LHCN-M2 (cell line): ENCODE measurements around the gene ZNF567. TPM values are rescaled to one million over a fixed set of nuclear protein-coding genes. Genes with fewer than 3 reads are reported as not detected.
A peak's percentile ranks its signal among the peaks of the same experiment; 100 is the strongest.
"Not testable (repeated sequence)": the region's sequence is repeated elsewhere in the genome, so short reads cannot be mapped to it uniquely, and the experiment has no call there.

Source experiments
- DNase-seq: peaks from one replicate; pipeline ENCODE4 v3.0.0-alpha.2; 2012; ENCODE audit warnings: low read depth
- polyA plus RNA-seq: library from polyadenylated mRNA; unstranded; fragments of >200 nt; gene quantifications from one replicate; pipeline ENCODE4 v1.2.1, GENCODE V29; 2012; ENCODE audit warnings: missing spikeins
- total RNA-seq: library from RNA; depleted of rRNA; stranded (reverse); fragments of >200 nt; gene quantifications from 2 replicates; pipeline ENCODE4 v1.2.3, GENCODE V29; 2014; rRNA removed

ZNF567 gene
- total RNA-seq = 5.1 TPM in 2 replicates
- polyA plus RNA-seq = 3.4 TPM

- peak; percentile 94 for DNase-seq
Observed at GRCh38 chr19:36687214-36688056, at the start of gene ZNF567. Gene ZNF567, plus strand, starts transcription at chr19:36687612. Its CDS starts 7,256 bp downstream, at chr19:36694868.

GRCh38 chr19:36638862-36639510, 48.4 kb upstream of the ZNF567 start:
- DNase-seq = peak; percentile 3

- DNase-seq = no peak
Observed at GRCh38 chr19:36646746-36647145, 40.7 kb upstream of the ZNF567 start.

- DNase-seq = no peak
Observed at GRCh38 chr19:36652958-36653357, 34.5 kb upstream of the ZNF567 start.

GRCh38 chr19:36665832-36666231, 21.6 kb upstream of the ZNF567 start:
- no peak for DNase-seq

- DNase-seq = no peak
Observed at GRCh38 chr19:36668646-36669045, 18.8 kb upstream of the ZNF567 start.

- no peak for DNase-seq
Observed at GRCh38 chr19:36672368-36672767, 15.0 kb upstream of the ZNF567 start.

- DNase-seq = no peak
Observed at GRCh38 chr19:36674201-36674600, 13.2 kb upstream of the ZNF567 start.

GRCh38 chr19:36679455-36679854, 8.0 kb upstream of the ZNF567 start:
- no peak for DNase-seq

- no peak for DNase-seq
Observed at GRCh38 chr19:36685835-36686234, 1.6 kb upstream of the ZNF567 start.

GRCh38 chr19:36686365-36687213, 823 bp upstream of the ZNF567 start:
- peak; percentile 54 for DNase-seq

GRCh38 chr19:36688058-36688457, 646 bp downstream of the ZNF567 start:
- no peak for DNase-seq

GRCh38 chr19:36707134-36707533, 19.7 kb downstream of the ZNF567 start:
- peak; percentile 10 for DNase-seq

- DNase-seq = no peak
Observed at GRCh38 chr19:36709423-36709822, 22.0 kb downstream of the ZNF567 start.

GRCh38 chr19:36719687-36720556, 32.5 kb downstream of the ZNF567 start:
- DNase-seq = peak; percentile 5

GRCh38 chr19:36736166-36736565, 48.8 kb downstream of the ZNF567 start:
- DNase-seq = not testable (repeated sequence)

- DNase-seq = no peak
Observed at GRCh38 chr19:36745870-36746269, 58.5 kb downstream of the ZNF567 start.

- DNase-seq = no peak
Observed at GRCh38 chr19:36747750-36748149, 60.3 kb downstream of the ZNF567 start.

- no peak for DNase-seq
Observed at GRCh38 chr19:36748431-36749275, 61.2 kb downstream of the ZNF567 start.

GRCh38 chr19:36749613-36750012, 62.2 kb downstream of the ZNF567 start:
- DNase-seq = not testable (repeated sequence)
